GM18502 (cell line): ENCODE results near the gene FARP1.
A peak's percentile ranks its signal among the peaks of the same experiment; 100 is the strongest.

ENCODE experiments used
- ATAC-seq: cut with Tn5 transposase; IDR thresholded peaks from one replicate; pipeline ENCODE4 v1.9.1; 2021; ENCODE audit warnings: mild to moderate bottlenecking; ENCODE audit not compliant: unreplicated experiment, poor library complexity

Gene FARP1

GRCh38 chr13:98273824-98274742 is 131.2 kb downstream of the FARP1 start:
- no peak for ATAC-seq

GRCh38 chr13:98274921-98275487 is 132.1 kb downstream of the FARP1 start:
- ATAC-seq, result no peak

- ATAC-seq, result no peak
Observed at GRCh38 chr13:98275681-98276171, 132.8 kb downstream of the FARP1 start.

- ATAC-seq, result no peak
Observed at GRCh38 chr13:98276486-98276885, 133.6 kb downstream of the FARP1 start.

GRCh38 chr13:98278068-98278724 is 135.3 kb downstream of the FARP1 start:
- ATAC-seq, result no peak

- peak; percentile 65 for ATAC-seq
Observed at GRCh38 chr13:98279473-98280175, 136.7 kb downstream of the FARP1 start.

GRCh38 chr13:98280176-98280510 is 137.2 kb downstream of the FARP1 start:
- ATAC-seq, result no peak

- no peak for ATAC-seq
Observed at GRCh38 chr13:98284679-98285078, 141.8 kb downstream of the FARP1 start.

GRCh38 chr13:98285317-98285716 is 142.4 kb downstream of the FARP1 start:
- no peak for ATAC-seq

- no peak for ATAC-seq
Observed at GRCh38 chr13:98285852-98286594, 143.1 kb downstream of the FARP1 start.

- ATAC-seq, result no peak
Observed at GRCh38 chr13:98286799-98287198, 143.9 kb downstream of the FARP1 start.

- ATAC-seq, result no peak
Observed at GRCh38 chr13:98288211-98288610, 145.3 kb downstream of the FARP1 start.

GRCh38 chr13:98289339-98289945 is 146.5 kb downstream of the FARP1 start:
- ATAC-seq, result no peak

GRCh38 chr13:98290261-98290660 is 147.4 kb downstream of the FARP1 start:
- no peak for ATAC-seq

- ATAC-seq, result no peak
Observed at GRCh38 chr13:98291658-98292057, 148.8 kb downstream of the FARP1 start.

- no peak for ATAC-seq
Observed at GRCh38 chr13:98293103-98293502, 150.2 kb downstream of the FARP1 start.

GRCh38 chr13:98293570-98294142 is 150.8 kb downstream of the FARP1 start:
- ATAC-seq, result no peak

GRCh38 chr13:98295371-98295770 is 152.5 kb downstream of the FARP1 start:
- no peak for ATAC-seq

GRCh38 chr13:98297051-98297450 is 154.2 kb downstream of the FARP1 start:
- ATAC-seq, result no peak
